Stimulated activated CD8-positive, alpha-beta memory T cell treated with anti-CD3 and anti-CD28 coated beads, Interleukin-12 subunit alpha, Interleukin-12 subunit beta, amount 100 ng/mL, for 24 hours (primary cell): ENCODE results near the gene GHRH.

ENCODE experiments used
- DNase-seq: peaks from one replicate; pipeline ENCODE4 v3.0.0-alpha.2; 2020; ENCODE audit errors: extremely low read depth

Gene GHRH

GRCh38 chr20:37205794-37206193 lies 55.8 kb downstream of the GHRH start:
- DNase-seq = no peak

GRCh38 chr20:37205130-37205529 lies 56.5 kb downstream of the GHRH start:
- DNase-seq = no peak

DNA sequence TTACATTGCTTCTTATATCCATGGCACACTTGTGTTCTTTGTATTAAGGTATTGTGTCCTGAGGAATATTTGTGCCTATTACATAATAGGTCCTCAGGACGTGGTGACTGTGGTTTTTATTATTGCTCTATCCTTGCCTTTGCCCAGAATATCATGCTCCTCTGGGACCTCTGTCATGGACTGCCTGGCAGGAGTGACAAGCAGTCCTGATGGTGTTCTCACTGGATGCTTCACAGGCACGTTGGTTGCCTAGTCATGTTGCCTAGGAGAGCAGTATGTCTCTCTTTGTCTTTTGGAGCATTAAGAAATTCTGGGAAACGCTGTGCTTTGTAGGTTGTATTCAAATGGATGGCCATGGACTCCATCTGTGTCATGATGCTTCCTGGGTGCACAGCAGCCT lies 57.6 kb downstream of the GHRH start:
- no peak for DNase-seq

DNA sequence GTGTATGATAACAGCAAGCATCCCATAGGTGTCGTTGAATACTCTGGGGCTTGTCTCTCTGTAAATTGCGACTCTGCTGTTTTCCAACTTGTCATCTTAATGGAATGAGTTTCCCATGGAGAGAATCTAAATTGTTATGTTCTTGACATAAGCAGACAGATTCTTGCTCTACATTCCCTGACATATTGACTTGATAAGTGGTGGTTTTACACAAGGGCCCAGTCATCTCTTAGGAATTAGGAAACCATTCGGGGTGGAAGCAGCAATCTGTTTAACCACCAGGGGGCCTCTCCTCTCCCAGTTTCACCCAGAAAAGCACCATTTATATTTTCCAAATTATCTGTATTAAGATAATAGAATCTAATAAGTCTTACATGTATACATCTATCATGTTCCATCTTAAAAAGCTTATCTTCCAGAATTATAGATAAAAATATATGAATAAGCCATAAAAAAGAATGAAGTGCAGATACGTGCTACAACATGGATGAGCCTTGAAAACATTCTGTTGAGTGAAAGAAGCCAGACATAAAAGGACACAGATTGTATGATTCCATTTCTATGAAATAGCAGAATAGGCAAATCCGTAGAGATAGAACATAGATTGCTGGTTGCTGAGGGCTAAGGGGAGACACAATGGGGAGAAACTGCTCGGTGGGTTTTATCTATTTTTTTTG lies 59.2 kb downstream of the GHRH start:
- no peak for DNase-seq

DNA sequence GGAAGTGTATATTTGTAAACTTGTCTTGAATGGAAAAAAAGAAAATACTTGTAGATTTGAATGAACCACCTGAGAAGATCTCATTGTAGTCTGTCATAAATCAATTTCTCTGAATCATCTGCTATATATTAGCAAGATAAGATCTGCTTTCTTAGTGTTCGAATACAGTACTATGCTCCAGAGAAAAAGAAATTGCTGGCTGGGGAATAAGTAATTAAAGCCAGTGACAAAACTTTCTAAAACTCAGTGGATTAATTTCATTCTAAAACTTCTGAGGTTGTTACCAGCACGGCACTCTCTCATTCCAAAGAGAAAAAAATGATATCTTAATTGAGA lies 59.8 kb downstream of the GHRH start:
- no peak for DNase-seq
